ENCODE data around the gene ZBTB7C.

DNA sequence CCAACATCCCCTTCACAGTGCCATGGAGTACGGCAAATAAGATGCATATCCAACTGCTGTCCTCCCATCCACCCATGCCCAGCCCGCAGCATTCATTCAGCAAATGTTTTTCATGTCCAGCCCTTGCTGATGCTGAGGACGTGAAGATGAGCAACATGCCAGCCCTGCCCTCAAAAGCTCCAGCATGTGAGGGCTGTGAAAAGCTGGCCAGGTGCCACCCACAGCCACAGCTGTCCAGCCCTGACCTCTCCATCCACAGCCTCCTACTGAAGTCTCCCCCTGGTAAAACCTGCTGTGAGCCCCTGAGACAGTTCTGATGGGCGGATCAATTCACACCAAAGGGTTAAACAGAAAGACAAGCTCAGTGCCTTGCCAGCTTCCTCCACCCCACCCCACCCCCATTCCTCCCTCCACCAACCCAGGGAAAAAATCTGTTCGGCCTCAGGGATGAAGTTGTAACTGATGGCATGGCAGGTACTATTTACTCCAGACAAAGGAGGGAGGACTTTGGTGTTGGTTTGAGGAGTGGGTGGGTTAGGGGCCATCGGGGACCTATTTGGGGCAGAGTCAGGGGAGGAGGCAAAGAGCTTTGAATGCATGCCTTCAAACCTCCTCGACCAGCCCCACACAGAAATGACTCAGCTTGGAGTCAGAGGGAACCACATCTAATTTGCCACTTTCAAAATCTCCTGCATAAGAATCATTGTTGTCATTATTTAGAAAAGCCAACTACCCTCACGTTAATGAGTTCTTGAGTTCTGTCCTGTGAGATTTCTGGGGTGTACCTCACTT is 4.3 kb downstream of the ZBTB7C start:
- TF ChIP-seq, protein P1, sequence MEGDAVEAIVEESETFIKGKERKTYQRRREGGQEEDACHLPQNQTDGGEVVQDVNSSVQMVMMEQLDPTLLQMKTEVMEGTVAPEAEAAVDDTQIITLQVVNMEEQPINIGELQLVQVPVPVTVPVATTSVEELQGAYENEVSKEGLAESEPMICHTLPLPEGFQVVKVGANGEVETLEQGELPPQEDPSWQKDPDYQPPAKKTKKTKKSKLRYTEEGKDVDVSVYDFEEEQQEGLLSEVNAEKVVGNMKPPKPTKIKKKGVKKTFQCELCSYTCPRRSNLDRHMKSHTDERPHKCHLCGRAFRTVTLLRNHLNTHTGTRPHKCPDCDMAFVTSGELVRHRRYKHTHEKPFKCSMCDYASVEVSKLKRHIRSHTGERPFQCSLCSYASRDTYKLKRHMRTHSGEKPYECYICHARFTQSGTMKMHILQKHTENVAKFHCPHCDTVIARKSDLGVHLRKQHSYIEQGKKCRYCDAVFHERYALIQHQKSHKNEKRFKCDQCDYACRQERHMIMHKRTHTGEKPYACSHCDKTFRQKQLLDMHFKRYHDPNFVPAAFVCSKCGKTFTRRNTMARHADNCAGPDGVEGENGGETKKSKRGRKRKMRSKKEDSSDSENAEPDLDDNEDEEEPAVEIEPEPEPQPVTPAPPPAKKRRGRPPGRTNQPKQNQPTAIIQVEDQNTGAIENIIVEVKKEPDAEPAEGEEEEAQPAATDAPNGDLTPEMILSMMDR (IDR thresholded peaks at IDR 0.05; ENCODE audit: insufficient read depth, low read length, poor library complexity, severe bottlenecking) = no peak
- TF ChIP-seq EZH2phosphoT487 (conservative IDR thresholded peaks at IDR 0.05; ENCODE audit: low read length) = no peak

Data from SU-DHL-6 (cell line).